Breast epithelium (tissue), 4 donors: ENCODE results near the gene EHMT1. TPM values are rescaled to one million over a fixed set of nuclear protein-coding genes. Genes with fewer than 3 reads are reported as not detected.

Source experiments
- DNase-seq, 2 donors: peaks; one replicate each; pipeline ENCODE4 v3.0.0-alpha.2; 2019; ENCODE audit warnings: low spot score in 2 of 2
- H3K27ac ChIP-seq, 2 donors: fragments of 200-600 bp; sonication (generic) in 1 of 2; one replicate each; pipeline ENCODE4 v1.5.1; 2016 to 2019; ENCODE audit warnings: mild to moderate bottlenecking in 1 of 2
- H3K27me3 ChIP-seq, 2 donors: fragments of 200-600 bp; sonication (generic) in 1 of 2; one replicate each; pipeline versions ENCODE4 v1.5.1 to v1.6.0; 2017 to 2019; ENCODE audit warnings: control low read depth in 1 of 2, mild to moderate bottlenecking in 1 of 2
- H3K36me3 ChIP-seq: fragments of 200-600 bp; one replicate; pipeline ENCODE4 v1.5.1; 2019
- H3K4me1 ChIP-seq, 2 donors: fragments of 200-600 bp; sonication (generic); one replicate each; pipeline ENCODE4 v1.5.1; 2016 to 2019; ENCODE audit warnings: control low read depth in 1 of 2
- H3K4me3 ChIP-seq, 3 donors: fragments of 200-600 bp; sonication (generic); 1 replicate in 2 of 3; 2 replicates in 1 of 3; pipeline ENCODE4 v1.5.1; 2016 to 2019; ENCODE audit warnings: mild to moderate bottlenecking in 3 of 3, moderate library complexity in 2 of 3
- H3K9me3 ChIP-seq, 2 donors: fragments of 200-600 bp; sonication (generic) in 1 of 2; one replicate each; pipeline ENCODE4 v1.5.1; 2016 to 2019; ENCODE audit warnings: control low read depth in 1 of 2
- CTCF ChIP-seq, 3 donors: fragments of 450-650 bp; IDR thresholded peaks; one replicate each; pipeline ENCODE4 v1.5.1; 2016 to 2017; ENCODE audit warnings: antibody characterized with exemption in 3 of 3, mild to moderate bottlenecking in 3 of 3, moderate library complexity in 3 of 3
- POLR2A ChIP-seq: fragments of 450-650 bp; IDR thresholded peaks from one replicate; pipeline ENCODE4 v1.6.1; 2016; ENCODE audit warnings: antibody characterized with exemption, mild to moderate bottlenecking, moderate library complexity
- POLR2AphosphoS5 ChIP-seq, 3 donors: sonication (generic); formaldehyde crosslinking; IDR thresholded peaks; one replicate each; pipeline ENCODE4 v1.6.1; 2017; ENCODE audit warnings: antibody characterized with exemption in 3 of 3
- intact Hi-C: fragments of 100-400 bp; cut with DNase I; formaldehyde crosslinking; loops from one replicate; pipeline ENCODE4 v1.15.1; 2023; ENCODE audit warnings: low total_unique reads
- total RNA-seq, 3 donors: library from RNA; depleted of rRNA; stranded (reverse); fragments of >200 nt; gene quantifications; one replicate each; pipeline ENCODE4 v1.1.0, GENCODE V29; 2016

The EHMT1 gene
- total RNA-seq, 3 donors from 2014 or later = 63.7 to 113 (median 91.2) TPM

DNA sequence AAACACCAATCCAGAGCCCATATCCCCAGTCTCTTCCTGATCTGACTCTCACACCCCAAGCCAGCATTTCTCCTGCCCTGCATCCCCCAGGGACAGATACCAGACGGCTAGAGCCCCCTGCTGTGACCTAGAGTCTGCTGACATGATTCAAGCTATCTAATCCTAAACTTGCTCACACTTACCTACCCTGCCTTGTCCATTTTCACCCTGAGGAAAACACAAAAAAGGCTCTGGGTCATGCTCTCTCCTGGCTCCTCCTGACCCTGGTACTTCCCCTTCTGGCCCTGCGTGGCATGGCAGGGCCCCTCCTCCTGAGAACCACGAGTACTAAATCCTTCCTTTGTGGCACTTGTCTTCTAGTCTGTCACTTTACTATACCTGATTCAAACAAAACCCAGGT is 16.1 kb upstream of the EHMT1 start:
- TF ChIP-seq POLR2A (no peak), CTCF (IDR thresholded peaks at IDR 0.05) (no peak), POLR2AphosphoS5 (IDR thresholded peaks at IDR 0.05) (no peak)
- Histone ChIP-seq H3K9me3 (no peaks in the 10 kb centered on the region), H3K36me3 (no peaks in the 10 kb centered on the region), H3K4me1 (peaks cover 15% of the 10 kb centered on the region in 2 donors), H3K27me3 (peaks cover 0 to 3% of the 10 kb centered on the region in 2 donors), H3K4me3 (no peak overlapping the region), H3K27ac (no peak overlapping the region)
- DNase-seq = no peak
- intact Hi-C loops = no loop called here

- Histone ChIP-seq H3K27me3 (peaks cover 0 to 3% of the 10 kb centered on the region in 2 donors), H3K9me3 (no peaks in the 10 kb centered on the region), H3K4me1 (peaks cover 15 to 19% of the 10 kb centered on the region in 2 donors), H3K4me3 (no peak overlapping the region), H3K36me3 (no peaks in the 10 kb centered on the region), H3K27ac (no peak overlapping the region)
- DNase-seq = no peak
- TF ChIP-seq POLR2A (no peak), POLR2AphosphoS5 (IDR thresholded peaks at IDR 0.05) (no peak), CTCF (IDR thresholded peaks at IDR 0.05) (no peak)
- intact Hi-C loops = no loop called here
These were observed 14.9 kb upstream of the EHMT1 start for GRCh38 chr9:137603879-137604278.

DNA sequence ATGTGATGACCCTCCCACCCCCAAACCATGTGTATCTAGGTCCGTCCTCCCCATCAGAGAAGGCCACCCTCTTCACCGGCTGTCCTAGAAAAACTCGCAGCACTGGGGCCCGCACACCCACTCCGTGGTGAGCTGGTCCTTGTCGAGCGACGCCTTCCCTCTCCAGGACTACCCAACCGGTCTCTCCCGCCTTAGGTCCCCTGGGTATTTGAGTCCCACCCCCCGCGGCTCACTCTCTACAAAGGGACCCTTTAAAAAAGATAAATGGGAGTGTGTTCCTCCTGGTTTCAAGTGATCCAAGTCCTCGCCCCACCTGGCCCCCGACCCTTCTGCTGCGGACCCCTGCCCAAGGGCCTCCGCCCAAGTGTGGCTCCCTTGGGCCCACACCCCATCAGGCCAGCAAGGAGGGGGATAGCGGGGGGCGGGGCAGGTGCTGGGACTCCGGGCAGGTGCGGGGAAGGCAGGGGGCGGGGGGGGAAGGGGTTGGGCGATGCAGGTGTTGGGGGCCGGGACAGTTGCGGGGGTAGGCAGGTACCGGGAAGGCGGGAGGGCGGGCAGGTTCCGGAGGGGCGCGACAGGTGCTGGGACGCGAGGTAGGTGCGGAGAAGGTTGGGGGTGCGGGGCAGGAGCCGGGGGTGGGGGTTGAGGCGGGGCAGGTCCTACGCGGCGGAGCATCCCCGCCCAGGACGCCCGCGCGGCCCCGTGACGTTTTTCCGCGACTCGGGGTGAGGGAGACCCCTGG is 14.3 kb upstream of the EHMT1 start:
- no peak for DNase-seq
- Histone ChIP-seq H3K4me3 (peak overlapping the region; percentile 54 to 99 (median 80)), H3K27ac (peak overlapping the region; percentile 62 to 71), H3K4me1 (peaks cover 15 to 19% of the 10 kb centered on the region in 2 donors), H3K27me3 (peaks cover 0 to 3% of the 10 kb centered on the region in 2 donors), H3K9me3 (no peaks in the 10 kb centered on the region), H3K36me3 (no peaks in the 10 kb centered on the region)
- intact Hi-C loops = loop anchor here (5.0 kb wide), 1 partner anchor 1122 kb away; the partner anchor contains the start of gene SEC16A
- no peak for TF ChIP-seq POLR2A
- TF ChIP-seq CTCF (IDR thresholded peaks at IDR 0.05) = no peak
- no peak for TF ChIP-seq POLR2AphosphoS5 (IDR thresholded peaks at IDR 0.05)

- Histone ChIP-seq H3K4me1 (peaks cover 15 to 19% of the 10 kb centered on the region in 2 donors), H3K27me3 (peaks cover 0 to 3% of the 10 kb centered on the region in 2 donors), H3K36me3 (no peaks in the 10 kb centered on the region), H3K9me3 (no peaks in the 10 kb centered on the region), H3K27ac (peak within 1 kb of the TSS; percentile 88 to 92), H3K4me3 (peak within 1 kb of the TSS; percentile 78 to 99 (median 80))
- intact Hi-C loops = loop anchor here (5.0 kb wide), 1 partner anchor 1123 kb away; the partner anchor contains the start of gene SEC16A
- TF ChIP-seq CTCF (IDR thresholded peaks at IDR 0.05) (no peak), POLR2AphosphoS5 (IDR thresholded peaks at IDR 0.05) (peak in 2 of 3 donors; percentile 37 to 44), POLR2A (no peak)
- DNase-seq = peak; percentile 92 to 95
These were observed 13.4 kb upstream of the EHMT1 start, which contains the start of gene ARRDC1 for GRCh38 chr9:137605121-137606004. Gene ARRDC1, plus strand, starts transcription at chr9:137605686. Its CDS starts 32 bp downstream, at chr9:137605718.
